ENCODE measurements around the gene FOXA2.
"Not testable (repeated sequence)": the region's sequence is repeated elsewhere in the genome, so short reads cannot be mapped to it uniquely, and the experiment has no call there.

Gene FOXA2

GRCh38 chr20:22584522-22584921 is at the start of gene FOXA2:
TSS of gene FOXA2 (minus strand) at chr20:22584572. CDS start at chr20:22584278, 294 bp downstream.
- DNase-seq = no peak

- no peak for DNase-seq
These were observed 46.3 kb upstream of the FOXA2 start for GRCh38 chr20:22630701-22631100.

- DNase-seq = no peak
These were observed 45.6 kb upstream of the FOXA2 start for GRCh38 chr20:22629927-22630326.

GRCh38 chr20:22629447-22629846 is 45.1 kb upstream of the FOXA2 start:
- no peak for DNase-seq

GRCh38 chr20:22626496-22626895 is 42.1 kb upstream of the FOXA2 start:
- no peak for DNase-seq

- DNase-seq = peak; percentile 1
These were observed 38.8 kb upstream of the FOXA2 start for GRCh38 chr20:22623211-22623610.

- DNase-seq = no peak
These were observed 36.0 kb upstream of the FOXA2 start for GRCh38 chr20:22620342-22620741.

- no peak for DNase-seq
These were observed 35.4 kb upstream of the FOXA2 start for GRCh38 chr20:22619806-22620205.

- no peak for DNase-seq
These were observed 34.9 kb upstream of the FOXA2 start for GRCh38 chr20:22619272-22619671.

GRCh38 chr20:22617160-22617559 is 32.8 kb upstream of the FOXA2 start:
- no peak for DNase-seq

- no peak for DNase-seq
These were observed 32.2 kb upstream of the FOXA2 start for GRCh38 chr20:22616551-22616950.

GRCh38 chr20:22615425-22615824 is 31.1 kb upstream of the FOXA2 start:
- DNase-seq = no peak

- no peak for DNase-seq
These were observed 27.3 kb upstream of the FOXA2 start for GRCh38 chr20:22611636-22612035.

- DNase-seq = no peak
These were observed 23.3 kb upstream of the FOXA2 start for GRCh38 chr20:22607695-22608094.

GRCh38 chr20:22604815-22605214 is 20.4 kb upstream of the FOXA2 start:
- DNase-seq = no peak

- DNase-seq = no peak
These were observed 17.2 kb upstream of the FOXA2 start for GRCh38 chr20:22601361-22602141.

- not testable (repeated sequence) for DNase-seq
These were observed 14.9 kb upstream of the FOXA2 start for GRCh38 chr20:22599258-22599657.

- no peak for DNase-seq
These were observed 12.9 kb upstream of the FOXA2 start for GRCh38 chr20:22597303-22597702.

- DNase-seq = no peak
These were observed 6.3 kb upstream of the FOXA2 start for GRCh38 chr20:22590662-22591061.

GRCh38 chr20:22586645-22587310 is 2.4 kb upstream of the FOXA2 start:
- DNase-seq = no peak

GRCh38 chr20:22585786-22586493 is 1.6 kb upstream of the FOXA2 start:
- no peak for DNase-seq

- no peak for DNase-seq
These were observed 782 bp upstream of the FOXA2 start for GRCh38 chr20:22584922-22585785.

Measured in fibroblast of skin of right quadriceps (primary cell).